Measurements from ENCODE around the gene KLHL12.

The KLHL12 gene

GRCh38 chr1:202967684-202968281 lies 40.7 kb upstream of the KLHL12 start:
- no peak for TF ChIP-seq CTCF (IDR thresholded peaks at IDR 0.05; ENCODE audit: low read depth, low read length, missing control alignments)
- peak; percentile 27 for DNase-seq (ENCODE audit: low read depth)
- H3K4me3 ChIP-seq (ENCODE audit: low read depth, low read length) = peak overlapping the region; percentile 64

- DNase-seq (ENCODE audit: low read depth) = no peak
- TF ChIP-seq CTCF (IDR thresholded peaks at IDR 0.05; ENCODE audit: low read depth, low read length, missing control alignments) = no peak
- H3K4me3 ChIP-seq (ENCODE audit: low read depth, low read length) = peak overlapping the region; percentile 91
These were observed 39.2 kb upstream of the KLHL12 start for GRCh38 chr1:202966006-202966898.

GRCh38 chr1:202965422-202965821 lies 38.4 kb upstream of the KLHL12 start:
- H3K4me3 ChIP-seq (ENCODE audit: low read depth, low read length) = no peak overlapping the region
- DNase-seq (ENCODE audit: low read depth) = no peak
- TF ChIP-seq CTCF (IDR thresholded peaks at IDR 0.05; ENCODE audit: low read depth, low read length, missing control alignments) = no peak

GRCh38 chr1:202964791-202965410 lies 37.9 kb upstream of the KLHL12 start:
- no peak overlapping the region for H3K4me3 ChIP-seq (ENCODE audit: low read depth, low read length)
- TF ChIP-seq CTCF (IDR thresholded peaks at IDR 0.05; ENCODE audit: low read depth, low read length, missing control alignments) = no peak
- no peak for DNase-seq (ENCODE audit: low read depth)

GRCh38 chr1:202961220-202961880 lies 34.3 kb upstream of the KLHL12 start:
- TF ChIP-seq CTCF (IDR thresholded peaks at IDR 0.05; ENCODE audit: low read depth, low read length, missing control alignments) = no peak
- DNase-seq (ENCODE audit: low read depth) = no peak
- no peak overlapping the region for H3K4me3 ChIP-seq (ENCODE audit: low read depth, low read length)

GRCh38 chr1:202959276-202959620 lies 32.2 kb upstream of the KLHL12 start:
- DNase-seq (ENCODE audit: low read depth) = no peak
- TF ChIP-seq CTCF (IDR thresholded peaks at IDR 0.05; ENCODE audit: low read depth, low read length, missing control alignments) = no peak
- no peak overlapping the region for H3K4me3 ChIP-seq (ENCODE audit: low read depth, low read length)

All from GM12864 (cell line).